OCI-LY3 (cell line): ENCODE measurements around the gene ASIC1.

Experiments
- CTCF ChIP-seq: fragments of 200-600, 300-600 bp; sonication (generic); IDR thresholded peaks from 2 replicates; pipeline ENCODE4 v1.5.1; 2014; ENCODE audit warnings: antibody characterized with exemption, low read length, low read depth
- EZH2phosphoT487 ChIP-seq: fragments of 200-600 bp; shearing (Covaris generic); IDR thresholded peaks from 2 replicates; pipeline ENCODE4 v1.6.1; 2018; ENCODE audit warnings: antibody characterized with exemption, mixed run types, low read depth

GRCh38 chr12:50109319-50109718 lies 51.9 kb downstream of the ASIC1 start:
- TF ChIP-seq CTCF (no peak), EZH2phosphoT487 (no peak)
